Activated T-helper 1 cell treated with anti-CD3 and anti-CD28 coated beads, Interleukin-2, amount 50 U/mL, for 16 hours (primary cell): Measurements from ENCODE around the gene ATAD3B.

Experiments
- DNase-seq, 2 donors: peaks; one replicate each; pipeline ENCODE4 v3.0.0-alpha.2; 2020; ENCODE audit warnings: low read depth in 1 of 2, low spot score in 1 of 2

The ATAD3B gene

GRCh38 chr1:1544544-1544943 is 73.0 kb downstream of the ATAD3B start:
- no peak for DNase-seq
